SU-DHL-6 (cell line): ENCODE measurements around the gene OLR1.

Experiments
- EZH2phosphoT487 ChIP-seq: fragments of 200-600 bp; sonication (generic), shearing (Covaris generic); conservative IDR thresholded peaks from 2 replicates; pipeline ENCODE4 v1.6.1; 2018; ENCODE audit warnings: mild to moderate bottlenecking, antibody characterized with exemption, low read length, moderate library complexity, mixed read lengths
- TF ChIP-seq, protein P1 (sequence below): fragments of 200-600 bp; sonication (generic); IDR thresholded peaks from one replicate; pipeline ENCODE4 v1.5.1; 2017; ENCODE audit warnings: antibody characterized with exemption, mild to moderate bottlenecking, low read length, moderate library complexity; ENCODE audit not compliant: insufficient read depth, poor library complexity, severe bottlenecking

GRCh38 chr12:10220398-10221077 lies 48.6 kb upstream of the OLR1 start:
- TF ChIP-seq, protein P1, sequence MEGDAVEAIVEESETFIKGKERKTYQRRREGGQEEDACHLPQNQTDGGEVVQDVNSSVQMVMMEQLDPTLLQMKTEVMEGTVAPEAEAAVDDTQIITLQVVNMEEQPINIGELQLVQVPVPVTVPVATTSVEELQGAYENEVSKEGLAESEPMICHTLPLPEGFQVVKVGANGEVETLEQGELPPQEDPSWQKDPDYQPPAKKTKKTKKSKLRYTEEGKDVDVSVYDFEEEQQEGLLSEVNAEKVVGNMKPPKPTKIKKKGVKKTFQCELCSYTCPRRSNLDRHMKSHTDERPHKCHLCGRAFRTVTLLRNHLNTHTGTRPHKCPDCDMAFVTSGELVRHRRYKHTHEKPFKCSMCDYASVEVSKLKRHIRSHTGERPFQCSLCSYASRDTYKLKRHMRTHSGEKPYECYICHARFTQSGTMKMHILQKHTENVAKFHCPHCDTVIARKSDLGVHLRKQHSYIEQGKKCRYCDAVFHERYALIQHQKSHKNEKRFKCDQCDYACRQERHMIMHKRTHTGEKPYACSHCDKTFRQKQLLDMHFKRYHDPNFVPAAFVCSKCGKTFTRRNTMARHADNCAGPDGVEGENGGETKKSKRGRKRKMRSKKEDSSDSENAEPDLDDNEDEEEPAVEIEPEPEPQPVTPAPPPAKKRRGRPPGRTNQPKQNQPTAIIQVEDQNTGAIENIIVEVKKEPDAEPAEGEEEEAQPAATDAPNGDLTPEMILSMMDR, result no peak
- TF ChIP-seq EZH2phosphoT487, result no peak
